GM12892 (cell line): ENCODE results near the gene PSMB1.

Experiments
- DNase-seq: peaks from one replicate; pipeline ENCODE4 v3.0.0; 2011; ENCODE audit not compliant: insufficient read length
- FAIRE-seq: peaks from 2 replicates; lab custom pipeline; 2011; peaks lifted over from hg19 to GRCh38; lab: Jason Lieb, UNC
- POLR2A ChIP-seq: IDR thresholded peaks from 2 replicates; pipeline ENCODE4 v1.6.1; 2011; ENCODE audit warnings: low read depth, low read length, control low read depth
- POLR2AphosphoS5 ChIP-seq: IDR thresholded peaks from 2 replicates; pipeline ENCODE4 v1.6.1; 2011; ENCODE audit warnings: low read depth, low read length, control low read depth
- TAF1 ChIP-seq: IDR thresholded peaks from 2 replicates; pipeline ENCODE4 v1.6.1; 2011; ENCODE audit warnings: low read depth, mild to moderate bottlenecking, control low read depth, low read length, borderline replicate concordance

PSMB1 gene

GRCh38 chr6:170485159-170485558 is 67.9 kb downstream of the PSMB1 start:
- FAIRE-seq (no peak), DNase-seq (no peak)
- TF ChIP-seq POLR2A = no peak
- no peak for TF ChIP-seq TAF1
- no peak for TF ChIP-seq POLR2AphosphoS5
